Measurements from ENCODE around the gene CRYBB1. TPM values are rescaled to one million over a fixed set of nuclear protein-coding genes. Genes with fewer than 3 reads are reported as not detected.

Gene CRYBB1
- polyA plus RNA-seq (2013, experiment 1 of 2), result not detected
- polyA plus RNA-seq (2013, experiment 2 of 2), result not detected

DNA sequence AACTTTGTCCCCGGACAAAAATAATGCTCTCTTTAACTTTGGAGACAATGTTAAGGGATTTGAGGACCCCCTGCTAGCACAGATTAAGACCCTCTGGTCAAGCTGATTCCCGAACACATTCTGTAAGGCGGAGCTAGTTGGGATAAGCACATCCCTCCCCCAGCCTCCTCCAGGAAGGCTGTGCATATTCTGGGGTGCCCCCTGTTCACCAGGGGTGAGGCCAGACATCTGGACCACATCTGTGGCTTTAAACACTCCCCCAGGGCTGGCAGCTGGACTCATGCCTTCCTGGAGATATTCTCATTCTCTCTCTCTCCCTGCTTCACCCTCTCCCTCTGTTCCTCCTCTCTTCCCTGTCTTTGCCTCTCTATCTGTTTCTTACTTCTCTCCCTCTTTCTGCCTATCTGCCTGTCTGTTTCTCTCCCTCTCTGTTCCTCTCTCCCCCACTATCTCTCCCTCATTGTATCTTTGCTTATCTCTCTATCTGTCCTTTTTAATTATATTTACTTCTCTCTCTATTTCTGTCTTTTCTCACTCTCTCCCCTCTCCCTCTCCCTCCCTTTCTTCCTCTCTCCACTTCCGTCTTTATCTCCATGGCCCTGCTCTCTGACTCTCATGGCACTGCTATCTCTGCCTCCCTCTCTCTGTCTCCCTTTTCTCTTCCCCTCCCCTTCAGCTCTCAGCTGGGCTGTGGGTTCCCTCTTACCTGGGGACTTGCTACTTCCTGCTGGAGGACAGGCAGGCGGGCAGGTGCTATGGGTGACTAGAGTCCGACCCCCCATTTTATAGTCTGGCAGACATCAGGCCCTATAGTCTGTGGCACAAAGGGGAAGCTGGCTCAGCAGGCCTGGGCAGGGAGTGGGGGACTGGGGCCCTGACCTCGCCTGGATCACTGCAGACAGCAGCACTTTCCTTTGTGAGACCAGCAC lies at the start of gene CRYBB1:
Gene CRYBB1, minus strand, starts transcription at position 757 of the 929 bp plus-strand sequence. CDS start 1,708 bp downstream, outside the sequence.
- Histone ChIP-seq H3K4me3 (ENCODE audit: insufficient read depth in 1 of 2, low read depth in 1 of 2, low read length in 2 of 2) (no peak within 1 kb of the TSS), H3K23ac (ENCODE audit: low read length in 2 of 2) (no peak within 1 kb of the TSS), H3K9me3 (ENCODE audit: control insufficient read depth, low read length) (no peaks in the 10 kb centered on the region), H3K4me1 (ENCODE audit: control insufficient read depth, insufficient read depth, low read depth, low read length) (peaks cover 2% of the 10 kb centered on the region), H3K18ac (ENCODE audit: low read depth in 1 of 2, low read length in 2 of 2) (no peak within 1 kb of the TSS), H3K4me2 (ENCODE audit: low read length, poor library complexity, severe bottlenecking) (no peak within 1 kb of the TSS), H2BK12ac (ENCODE audit: low read length in 2 of 2) (no peak within 1 kb of the TSS), H3K9ac (ENCODE audit: low read length) (no peak within 1 kb of the TSS), H3K27me3 (ENCODE audit: control insufficient read depth in 1 of 2, insufficient read depth in 1 of 2, low read length in 2 of 2) (peaks cover 13 to 77% of the 10 kb centered on the region in 2 experiments), H2BK15ac (ENCODE audit: low read depth, poor library complexity, severe bottlenecking) (no peak within 1 kb of the TSS), H2AFZ (ENCODE audit: low read depth, low read length) (no peak within 1 kb of the TSS), H3K36me3 (ENCODE audit: control insufficient read depth in 1 of 2, insufficient read depth in 2 of 2, low read depth in 1 of 2, low read length in 2 of 2) (no peaks in the 10 kb centered on the region), H4K8ac (ENCODE audit: low read length) (peak within 1 kb of the TSS; percentile 80), H2BK5ac (ENCODE audit: low read depth, low read length, poor library complexity, severe bottlenecking) (no peak within 1 kb of the TSS), H3K79me1 (replicated peaks; ENCODE audit: low read length, poor library complexity, severe bottlenecking) (no peaks in the 10 kb centered on the region), H3K14ac (ENCODE audit: low read length in 2 of 2) (peak within 1 kb of the TSS in 1 of 2 experiments; percentile 18), H4K91ac (ENCODE audit: low read length) (peak within 1 kb of the TSS; percentile 7), H2AK5ac (ENCODE audit: low read length, severe bottlenecking) (no peak within 1 kb of the TSS), H3K27ac (ENCODE audit: low read length, poor library complexity, severe bottlenecking) (no peak within 1 kb of the TSS), H2BK120ac (ENCODE audit: low read depth, low read length) (no peak within 1 kb of the TSS), H3K4ac (ENCODE audit: low read depth in 1 of 2, low read length in 2 of 2) (no peak within 1 kb of the TSS)
- no peak for DNase-seq
- WGBS, result 51% methylated on average over 6 of the region's 7 CpGs

DNA sequence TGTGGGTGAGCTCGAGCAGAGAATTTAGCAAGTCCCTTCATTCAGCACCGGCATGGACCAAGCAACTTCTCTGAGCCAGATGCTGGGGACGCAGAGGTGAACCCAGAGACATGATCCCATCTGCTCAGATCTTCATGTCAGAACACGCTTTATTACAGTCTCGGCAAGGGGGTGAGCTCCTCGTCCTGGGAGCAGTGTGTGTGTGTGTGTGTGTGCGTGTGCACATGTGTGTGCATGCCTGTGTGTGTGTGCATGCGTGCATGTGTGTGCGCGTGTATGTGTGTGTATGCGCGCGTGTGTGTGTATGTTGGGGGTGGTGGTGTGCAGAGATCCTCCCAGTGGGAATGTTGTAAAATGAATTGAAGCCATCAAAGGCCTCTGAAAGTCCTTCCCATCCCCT lies 49.3 kb upstream of the CRYBB1 start:
- H3K4me1 ChIP-seq (ENCODE audit: control insufficient read depth, insufficient read depth, low read depth, low read length), result peaks cover 9% of the 10 kb centered on the region
- no peak overlapping the region for H3K4me2 ChIP-seq (ENCODE audit: low read length, poor library complexity, severe bottlenecking)
- H2BK120ac ChIP-seq (ENCODE audit: low read depth, low read length), result no peak overlapping the region
- no peak overlapping the region for H3K14ac ChIP-seq (ENCODE audit: low read length in 2 of 2)
- peak overlapping the region; percentile 83 for H4K91ac ChIP-seq (ENCODE audit: low read length)
- H3K23ac ChIP-seq (ENCODE audit: low read length in 2 of 2), result no peak overlapping the region
- H3K79me1 ChIP-seq (replicated peaks; ENCODE audit: low read length, poor library complexity, severe bottlenecking), result no peaks in the 10 kb centered on the region
- peaks cover 0 to 6% of the 10 kb centered on the region in 2 experiments for H3K27me3 ChIP-seq (ENCODE audit: control insufficient read depth in 1 of 2, insufficient read depth in 1 of 2, low read length in 2 of 2)
- no peaks in the 10 kb centered on the region for H3K36me3 ChIP-seq (ENCODE audit: control insufficient read depth in 1 of 2, insufficient read depth in 2 of 2, low read depth in 1 of 2, low read length in 2 of 2)
- no peak overlapping the region for H3K9ac ChIP-seq (ENCODE audit: low read length)
- H2BK12ac ChIP-seq (ENCODE audit: low read length in 2 of 2), result no peak overlapping the region
- H4K8ac ChIP-seq (ENCODE audit: low read length), result no peak overlapping the region
- H3K4ac ChIP-seq (ENCODE audit: low read depth in 1 of 2, low read length in 2 of 2), result no peak overlapping the region
- H3K4me3 ChIP-seq (ENCODE audit: insufficient read depth in 1 of 2, low read depth in 1 of 2, low read length in 2 of 2), result no peak overlapping the region
- no peak overlapping the region for H2BK5ac ChIP-seq (ENCODE audit: low read depth, low read length, poor library complexity, severe bottlenecking)
- no peak overlapping the region for H2BK15ac ChIP-seq (ENCODE audit: low read depth, poor library complexity, severe bottlenecking)
- no peak overlapping the region for H2AFZ ChIP-seq (ENCODE audit: low read depth, low read length)
- H2AK5ac ChIP-seq (ENCODE audit: low read length, severe bottlenecking), result no peak overlapping the region
- WGBS, result 80% methylated on average over 7 of the region's 13 CpGs
- H3K18ac ChIP-seq (ENCODE audit: low read depth in 1 of 2, low read length in 2 of 2), result no peak overlapping the region
- H3K9me3 ChIP-seq (ENCODE audit: control insufficient read depth, low read length), result no peaks in the 10 kb centered on the region
- no peak for DNase-seq
- no peak overlapping the region for H3K27ac ChIP-seq (ENCODE audit: low read length, poor library complexity, severe bottlenecking)

DNA sequence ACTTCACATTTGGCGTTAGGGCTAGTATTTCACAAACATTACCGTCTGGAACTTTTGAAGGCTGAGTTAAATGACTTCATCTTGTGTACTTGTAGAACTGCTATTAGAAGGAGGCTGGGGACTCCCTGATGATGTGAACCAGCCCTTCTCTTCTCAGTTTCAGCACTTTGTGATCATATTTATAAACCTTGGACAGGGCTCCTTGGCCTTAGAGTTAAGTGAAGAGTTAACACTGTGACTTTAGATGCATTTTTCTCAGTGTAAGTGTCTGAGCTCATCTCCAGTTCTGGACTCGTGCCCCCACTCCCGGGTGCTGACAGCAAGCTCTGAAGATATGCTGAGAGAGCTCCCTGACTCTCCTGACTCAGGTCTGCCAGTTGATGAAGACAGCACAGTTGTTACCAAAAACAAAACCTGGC lies 48.0 kb upstream of the CRYBB1 start:
- 46% methylated on average over 4 of the region's 4 CpGs for WGBS
- H3K4ac ChIP-seq (ENCODE audit: low read depth in 1 of 2, low read length in 2 of 2), result no peak overlapping the region

DNA sequence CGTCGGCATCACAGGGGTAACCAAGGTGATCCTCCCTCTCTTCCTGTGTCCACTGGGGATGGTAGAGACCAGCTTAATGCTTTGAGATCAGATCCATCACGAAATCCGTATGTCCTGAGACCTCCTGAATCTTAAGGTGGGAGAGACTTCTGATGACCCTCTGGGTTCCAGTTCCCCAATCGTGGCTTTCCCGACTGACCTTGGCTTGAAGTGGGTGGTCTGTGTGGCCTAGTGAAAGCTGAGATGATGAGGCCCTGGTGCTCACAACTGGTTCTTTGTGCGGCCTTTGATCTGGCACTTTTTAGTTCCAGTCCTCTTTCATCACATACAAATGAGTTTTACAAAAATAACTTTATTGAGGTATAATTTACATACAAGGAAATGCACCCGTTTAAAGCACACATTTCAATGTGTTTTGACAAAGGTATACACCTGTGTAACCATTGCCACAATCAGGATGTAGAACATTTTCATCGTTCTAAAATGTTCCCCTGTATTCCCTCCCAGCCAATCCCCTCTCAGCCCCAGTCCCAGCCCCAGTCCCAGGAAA lies 45.6 kb upstream of the CRYBB1 start:
- H3K79me1 ChIP-seq (replicated peaks; ENCODE audit: low read length, poor library complexity, severe bottlenecking), result no peaks in the 10 kb centered on the region
- H2BK120ac ChIP-seq (ENCODE audit: low read depth, low read length), result no peak overlapping the region
- H3K18ac ChIP-seq (ENCODE audit: low read depth in 1 of 2, low read length in 2 of 2), result no peak overlapping the region
- H3K27ac ChIP-seq (ENCODE audit: low read length, poor library complexity, severe bottlenecking), result no peak overlapping the region
- H3K4me1 ChIP-seq (ENCODE audit: control insufficient read depth, insufficient read depth, low read depth, low read length), result peaks cover 11% of the 10 kb centered on the region
- WGBS, result 84% methylated on average over 8 of the region's 9 CpGs
- no peak overlapping the region for H3K4me2 ChIP-seq (ENCODE audit: low read length, poor library complexity, severe bottlenecking)
- H2BK5ac ChIP-seq (ENCODE audit: low read depth, low read length, poor library complexity, severe bottlenecking), result no peak overlapping the region
- H4K8ac ChIP-seq (ENCODE audit: low read length), result no peak overlapping the region
- no peak overlapping the region for H3K4ac ChIP-seq (ENCODE audit: low read depth in 1 of 2, low read length in 2 of 2)
- no peak overlapping the region for H2AK5ac ChIP-seq (ENCODE audit: low read length, severe bottlenecking)
- DNase-seq, result no peak
- no peak overlapping the region for H3K14ac ChIP-seq (ENCODE audit: low read length in 2 of 2)
- no peak overlapping the region for H2AFZ ChIP-seq (ENCODE audit: low read depth, low read length)
- H4K91ac ChIP-seq (ENCODE audit: low read length), result no peak overlapping the region
- H3K4me3 ChIP-seq (ENCODE audit: insufficient read depth in 1 of 2, low read depth in 1 of 2, low read length in 2 of 2), result no peak overlapping the region
- no peaks in the 10 kb centered on the region for H3K9me3 ChIP-seq (ENCODE audit: control insufficient read depth, low read length)
- H3K23ac ChIP-seq (ENCODE audit: low read length in 2 of 2), result no peak overlapping the region
- H2BK12ac ChIP-seq (ENCODE audit: low read length in 2 of 2), result no peak overlapping the region
- no peak overlapping the region for H2BK15ac ChIP-seq (ENCODE audit: low read depth, poor library complexity, severe bottlenecking)
- no peaks in the 10 kb centered on the region for H3K36me3 ChIP-seq (ENCODE audit: control insufficient read depth in 1 of 2, insufficient read depth in 2 of 2, low read depth in 1 of 2, low read length in 2 of 2)
- H3K9ac ChIP-seq (ENCODE audit: low read length), result no peak overlapping the region
- H3K27me3 ChIP-seq (ENCODE audit: control insufficient read depth in 1 of 2, insufficient read depth in 1 of 2, low read length in 2 of 2), result peaks cover under 1 to 13% of the 10 kb centered on the region in 2 experiments

More for the DNA sequence above, 48.0 kb upstream of the CRYBB1 start:
- Histone ChIP-seq H2AK5ac (ENCODE audit: low read length, severe bottlenecking) (peak overlapping the region; percentile 49), H4K8ac (ENCODE audit: low read length) (no peak overlapping the region), H3K4me2 (ENCODE audit: low read length, poor library complexity, severe bottlenecking) (no peak overlapping the region), H3K9me3 (ENCODE audit: control insufficient read depth, low read length) (no peaks in the 10 kb centered on the region), H3K27ac (ENCODE audit: low read length, poor library complexity, severe bottlenecking) (no peak overlapping the region), H2BK15ac (ENCODE audit: low read depth, poor library complexity, severe bottlenecking) (no peak overlapping the region), H3K18ac (ENCODE audit: low read depth in 1 of 2, low read length in 2 of 2) (no peak overlapping the region), H2BK120ac (ENCODE audit: low read depth, low read length) (no peak overlapping the region), H2BK5ac (ENCODE audit: low read depth, low read length, poor library complexity, severe bottlenecking) (no peak overlapping the region), H3K14ac (ENCODE audit: low read length in 2 of 2) (no peak overlapping the region), H4K91ac (ENCODE audit: low read length) (no peak overlapping the region), H3K4me3 (ENCODE audit: insufficient read depth in 1 of 2, low read depth in 1 of 2, low read length in 2 of 2) (no peak overlapping the region), H3K27me3 (ENCODE audit: control insufficient read depth in 1 of 2, insufficient read depth in 1 of 2, low read length in 2 of 2) (peaks cover 0 to 11% of the 10 kb centered on the region in 2 experiments), H3K79me1 (replicated peaks; ENCODE audit: low read length, poor library complexity, severe bottlenecking) (no peaks in the 10 kb centered on the region), H2AFZ (ENCODE audit: low read depth, low read length) (no peak overlapping the region), H3K9ac (ENCODE audit: low read length) (peak overlapping the region; percentile 60), H3K36me3 (ENCODE audit: control insufficient read depth in 1 of 2, insufficient read depth in 2 of 2, low read depth in 1 of 2, low read length in 2 of 2) (no peaks in the 10 kb centered on the region), H2BK12ac (ENCODE audit: low read length in 2 of 2) (no peak overlapping the region), H3K23ac (ENCODE audit: low read length in 2 of 2) (no peak overlapping the region), H3K4me1 (ENCODE audit: control insufficient read depth, insufficient read depth, low read depth, low read length) (peaks cover 4% of the 10 kb centered on the region)
- DNase-seq, result no peak

Measured in mesenchymal stem cell (in vitro differentiated cells and primary cell).